ENCODE data around the gene HPCAL1. TPM values are rescaled to one million over a fixed set of nuclear protein-coding genes. Genes with fewer than 3 reads are reported as not detected.

HPCAL1 gene
- polyA plus RNA-seq, 1 donor from 2014 or later: 63.4 TPM

- Histone ChIP-seq H3K9me3 (ENCODE audit: low read length) (no peaks in the 10 kb centered on the region), H3K4me3 (ENCODE audit: low read length) (no peak overlapping the region), H3K36me3 (ENCODE audit: insufficient read depth, low read length) (no peaks in the 10 kb centered on the region), H3K79me2 (replicated peaks; ENCODE audit: insufficient read depth, low read length) (no peaks in the 10 kb centered on the region), H4K20me1 (ENCODE audit: insufficient read depth) (no peaks in the 10 kb centered on the region), H3K9ac (ENCODE audit: low read length) (no peak overlapping the region), H3K9me2 (ENCODE audit: insufficient read depth, low read length) (no peaks in the 10 kb centered on the region), H3F3A (ENCODE audit: insufficient read depth, low read length, poor library complexity, severe bottlenecking) (no peaks in the 10 kb centered on the region), H3K27me3 (ENCODE audit: insufficient read depth, low read depth, low read length) (no peaks in the 10 kb centered on the region), H3K4me2 (ENCODE audit: low read length) (no peak overlapping the region), H2AFZ (ENCODE audit: low read depth, low read length) (no peak overlapping the region), H3K27ac (ENCODE audit: low read length) (no peak overlapping the region)
- TF ChIP-seq MXI1 (conservative IDR thresholded peaks at IDR 0.05; ENCODE audit: poor library complexity, severe bottlenecking) (no peak), TAF1 (IDR thresholded peaks at IDR 0.05; ENCODE audit: low read depth) (no peak), EP300 (conservative IDR thresholded peaks at IDR 0.05; ENCODE audit: poor library complexity, severe bottlenecking) (no peak), CTCF (IDR thresholded peaks at IDR 0.05; ENCODE audit: poor library complexity, severe bottlenecking) (no peak), SMC3 (conservative IDR thresholded peaks at IDR 0.05; ENCODE audit: poor library complexity) (no peak), POLR2AphosphoS5 (IDR thresholded peaks at IDR 0.05) (no peak), EZH2 (IDR thresholded peaks at IDR 0.05; ENCODE audit: borderline replicate concordance, insufficient read depth, low read length, poor library complexity, severe bottlenecking) (no peak), RAD21 (conservative IDR thresholded peaks at IDR 0.05) (no peak), REST (IDR thresholded peaks at IDR 0.05; ENCODE audit: borderline replicate concordance) (no peak)
Observed at GRCh38 chr2:10370390-10370789, 67.7 kb downstream of the HPCAL1 start.

- Histone ChIP-seq H3F3A (ENCODE audit: insufficient read depth, low read length, poor library complexity, severe bottlenecking) (no peaks in the 10 kb centered on the region), H3K36me3 (ENCODE audit: insufficient read depth, low read length) (no peaks in the 10 kb centered on the region), H3K79me2 (replicated peaks; ENCODE audit: insufficient read depth, low read length) (no peaks in the 10 kb centered on the region), H3K9ac (ENCODE audit: low read length) (no peak overlapping the region), H3K4me2 (ENCODE audit: low read length) (no peak overlapping the region), H3K9me3 (ENCODE audit: low read length) (no peaks in the 10 kb centered on the region), H4K20me1 (ENCODE audit: insufficient read depth) (no peaks in the 10 kb centered on the region), H3K27ac (ENCODE audit: low read length) (no peak overlapping the region), H2AFZ (ENCODE audit: low read depth, low read length) (no peak overlapping the region), H3K27me3 (ENCODE audit: insufficient read depth, low read depth, low read length) (no peaks in the 10 kb centered on the region), H3K9me2 (ENCODE audit: insufficient read depth, low read length) (no peaks in the 10 kb centered on the region), H3K4me3 (ENCODE audit: low read length) (no peak overlapping the region)
- no peak for TF ChIP-seq SMC3 (conservative IDR thresholded peaks at IDR 0.05; ENCODE audit: poor library complexity)
- TF ChIP-seq REST (IDR thresholded peaks at IDR 0.05; ENCODE audit: borderline replicate concordance): no peak
- no peak for TF ChIP-seq POLR2AphosphoS5 (IDR thresholded peaks at IDR 0.05)
- no peak for TF ChIP-seq TAF1 (IDR thresholded peaks at IDR 0.05; ENCODE audit: low read depth)
- no peak for TF ChIP-seq EP300 (conservative IDR thresholded peaks at IDR 0.05; ENCODE audit: poor library complexity, severe bottlenecking)
- TF ChIP-seq RAD21 (conservative IDR thresholded peaks at IDR 0.05): no peak
- TF ChIP-seq CTCF (IDR thresholded peaks at IDR 0.05; ENCODE audit: poor library complexity, severe bottlenecking): no peak
- TF ChIP-seq MXI1 (conservative IDR thresholded peaks at IDR 0.05; ENCODE audit: poor library complexity, severe bottlenecking): no peak
- TF ChIP-seq EZH2 (IDR thresholded peaks at IDR 0.05; ENCODE audit: borderline replicate concordance, insufficient read depth, low read length, poor library complexity, severe bottlenecking): no peak
Observed at GRCh38 chr2:10370895-10371294, 68.2 kb downstream of the HPCAL1 start.
